GM18511 (cell line): ENCODE results near the gene MAPK10.
A peak's percentile ranks its signal among the peaks of the same experiment; 100 is the strongest.
"Not testable (repeated sequence)": the region's sequence is repeated elsewhere in the genome, so short reads cannot be mapped to it uniquely, and the experiment has no call there.

Experiments
- ATAC-seq: cut with Tn5 transposase; IDR thresholded peaks from one replicate; pipeline ENCODE4 v1.9.1; 2021; ENCODE audit warnings: mild to moderate bottlenecking, moderate library complexity; ENCODE audit not compliant: unreplicated experiment

The MAPK10 gene

DNA sequence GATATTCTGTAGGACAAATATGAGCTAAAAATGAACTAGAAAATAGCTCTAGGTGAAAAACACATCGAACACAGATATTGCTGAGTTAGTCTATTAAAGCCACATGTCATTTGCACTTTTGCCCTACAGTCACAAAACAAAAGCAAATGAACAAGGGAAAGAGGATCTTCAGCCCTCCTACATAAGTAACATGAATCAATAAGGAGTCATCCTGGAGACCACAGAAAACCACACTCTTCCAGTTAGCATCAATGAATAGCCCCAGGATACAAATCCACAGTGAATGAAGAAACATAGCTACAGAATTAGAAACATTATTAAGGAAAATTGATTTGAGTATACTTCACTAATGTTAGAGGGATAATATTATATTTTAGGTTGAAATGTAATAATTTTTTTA lies 311.4 kb downstream of the MAPK10 start:
- no peak for ATAC-seq

DNA sequence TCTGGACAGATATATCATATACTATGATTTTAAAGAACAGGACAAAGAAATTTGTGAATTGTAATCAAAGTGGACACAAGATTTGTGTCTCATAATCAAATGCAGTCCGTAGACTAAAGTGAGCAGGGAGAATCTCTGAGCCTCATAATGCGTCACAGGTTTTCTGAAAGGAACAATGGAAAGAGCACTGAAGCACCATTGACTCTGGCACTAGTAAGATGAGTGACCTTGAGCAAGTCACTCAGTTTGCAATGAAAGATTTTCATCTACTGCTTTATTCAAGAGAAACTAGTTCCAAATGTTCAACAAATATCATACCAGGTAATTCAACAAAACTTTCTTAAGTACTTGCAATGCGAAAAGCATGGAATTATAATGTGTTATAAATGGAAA lies 315.3 kb downstream of the MAPK10 start:
- ATAC-seq = no peak

DNA sequence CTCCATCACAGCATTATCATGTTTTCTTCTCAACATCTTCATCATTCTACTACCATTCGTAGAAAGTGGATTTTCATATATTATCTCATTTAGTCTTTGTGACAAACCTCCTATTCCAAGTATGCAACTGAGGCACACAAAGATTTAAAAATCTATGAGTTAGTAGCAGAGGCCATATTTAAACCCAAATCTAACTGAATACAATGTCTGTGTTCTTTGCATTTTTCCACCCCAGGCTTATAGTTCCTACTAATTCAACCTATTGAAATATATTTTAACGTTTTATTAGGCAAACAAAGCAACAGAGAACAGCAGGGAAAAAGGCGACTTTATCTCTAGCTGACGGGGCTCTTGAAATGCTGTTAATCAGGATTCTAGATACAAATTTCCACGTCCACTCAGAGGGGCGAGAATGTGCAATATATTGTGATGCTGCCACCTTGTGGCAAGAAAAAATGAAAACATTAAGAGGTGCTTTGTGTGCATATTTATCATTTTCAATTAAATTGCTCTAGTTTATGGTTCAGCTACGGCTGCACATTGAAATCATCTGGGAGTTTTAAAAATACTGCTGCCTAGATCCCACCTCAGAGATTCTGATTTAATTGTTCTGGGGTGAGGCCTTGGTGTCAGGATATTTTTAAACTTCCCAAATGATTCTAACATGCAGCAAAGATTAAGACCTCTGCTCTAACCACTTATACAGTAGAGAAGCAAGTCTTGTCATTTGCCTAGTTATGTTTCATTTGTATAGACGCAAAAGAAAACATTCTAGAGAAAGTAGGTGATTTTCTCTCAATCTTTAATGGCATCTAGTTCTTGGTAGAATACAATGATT lies 315.9 kb downstream of the MAPK10 start:
- ATAC-seq = peak; percentile 86

DNA sequence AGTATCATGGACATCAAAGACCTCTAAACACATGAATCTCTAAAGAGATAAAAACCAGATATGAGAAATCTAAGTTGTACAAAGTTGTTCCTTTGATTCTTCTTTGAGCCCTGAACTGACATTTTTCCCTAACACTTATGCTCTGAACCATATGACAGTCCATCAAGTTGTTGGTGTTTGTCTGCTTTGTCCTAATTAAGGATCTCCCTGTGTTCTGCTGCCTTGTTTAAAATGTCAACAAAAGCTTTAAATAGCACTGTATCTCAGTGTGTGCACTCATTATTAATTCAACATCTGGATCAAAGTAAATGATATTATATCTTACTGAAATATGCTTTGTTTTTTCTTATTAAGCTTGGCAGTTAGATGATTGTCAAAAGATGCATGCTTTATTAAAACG lies 321.8 kb downstream of the MAPK10 start:
- ATAC-seq = no peak

DNA sequence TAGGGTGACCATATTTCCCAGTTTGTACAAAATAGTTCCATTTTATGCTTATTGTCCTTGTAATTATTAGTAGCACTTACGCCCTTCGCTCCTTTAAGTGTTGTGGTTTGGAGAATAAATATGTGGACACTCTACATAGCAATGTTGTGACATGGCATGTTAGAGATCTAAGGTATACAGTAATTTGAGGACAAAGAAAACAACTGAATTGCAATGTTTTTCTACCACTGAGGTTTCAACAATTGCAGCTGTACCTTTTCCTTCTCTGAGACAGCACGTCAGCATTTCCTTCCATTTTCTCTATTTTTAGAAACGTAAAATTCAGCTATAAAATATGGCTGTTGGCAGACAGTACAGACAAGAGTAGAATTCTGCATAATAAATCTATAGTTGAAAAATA lies 323.1 kb downstream of the MAPK10 start:
- ATAC-seq = no peak

DNA sequence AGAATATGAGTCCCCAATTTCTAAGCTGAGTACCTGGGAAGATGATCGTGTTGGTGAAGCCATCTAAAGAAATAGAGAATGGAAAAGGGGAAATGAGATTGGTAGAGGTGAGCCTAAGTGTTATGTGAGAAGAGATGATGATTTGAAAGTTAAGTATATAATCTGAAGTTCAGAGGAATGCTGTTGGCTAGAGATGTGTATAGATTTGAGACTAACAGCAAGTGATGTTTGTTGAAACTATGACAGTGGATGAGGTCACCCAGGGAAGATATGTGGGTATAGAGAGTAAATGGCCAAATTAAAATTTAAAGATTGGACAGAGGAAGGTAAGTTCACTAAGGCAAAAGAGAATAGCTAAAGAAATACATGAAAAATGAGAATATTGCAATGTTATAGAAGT lies 324.2 kb downstream of the MAPK10 start:
- no peak for ATAC-seq

DNA sequence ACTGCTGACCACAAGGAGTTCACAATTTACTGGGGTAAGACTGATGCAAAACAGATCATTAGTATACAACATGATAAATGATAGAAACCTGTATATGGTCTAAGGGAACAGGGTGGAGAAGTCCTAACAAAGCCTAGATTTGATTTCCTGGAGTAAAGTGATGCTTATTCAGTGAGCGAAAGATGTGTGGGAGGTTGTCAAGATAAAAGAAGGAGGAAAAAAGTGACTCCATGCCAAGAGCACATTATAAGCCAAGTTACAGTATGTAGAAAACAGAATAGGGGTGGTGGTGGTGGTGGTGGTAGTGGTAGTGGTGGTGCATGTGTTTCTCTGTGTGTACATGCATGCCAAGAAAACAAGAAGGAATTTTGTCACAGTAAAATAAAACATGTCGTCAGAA lies 325.2 kb downstream of the MAPK10 start:
- ATAC-seq = no peak

DNA sequence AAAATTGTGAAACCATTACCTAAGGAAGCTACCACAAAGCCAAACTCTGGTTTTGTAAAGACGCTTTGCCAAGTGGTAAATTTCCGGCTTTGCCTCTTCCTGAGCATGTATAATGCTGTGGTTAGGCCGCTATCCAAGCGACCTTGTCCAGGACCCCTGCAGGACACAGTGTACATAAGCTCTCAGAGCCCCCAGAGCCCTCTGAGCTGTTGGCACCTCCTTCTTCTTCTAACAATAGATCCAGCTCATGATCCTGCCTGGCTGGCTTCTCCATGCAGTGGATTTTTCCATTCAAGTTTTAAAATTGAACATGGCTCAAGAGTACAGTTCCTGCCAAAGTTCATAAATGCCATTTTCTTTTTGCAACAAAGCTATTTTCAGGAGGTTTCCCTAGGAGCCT lies 326.7 kb downstream of the MAPK10 start:
- ATAC-seq = no peak

DNA sequence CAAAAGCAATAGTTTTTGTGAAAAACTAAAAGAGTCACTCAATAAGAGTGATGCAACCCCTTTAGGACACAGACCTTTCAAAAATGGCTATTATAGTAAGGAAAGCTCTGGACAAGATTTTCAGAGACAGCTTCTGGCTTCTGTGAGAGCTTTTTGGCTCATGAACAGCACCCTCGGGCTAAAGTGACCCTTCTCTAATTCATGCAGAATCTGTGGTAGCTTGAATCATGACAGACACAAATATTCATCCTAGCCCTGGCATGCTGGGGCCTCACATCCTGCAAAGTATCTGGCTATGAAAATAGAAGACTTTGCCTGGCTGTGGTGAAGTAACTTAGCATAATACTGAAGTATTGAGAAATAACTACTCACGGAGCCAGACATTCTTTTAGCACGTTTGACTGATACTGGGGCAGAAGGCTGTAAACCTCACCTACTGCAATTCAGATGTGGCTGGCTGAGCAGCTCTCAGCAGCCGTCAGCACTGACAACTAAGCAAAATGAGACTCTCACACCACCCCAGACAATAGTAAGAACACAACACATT lies 327.3 kb downstream of the MAPK10 start:
- ATAC-seq = no peak

DNA sequence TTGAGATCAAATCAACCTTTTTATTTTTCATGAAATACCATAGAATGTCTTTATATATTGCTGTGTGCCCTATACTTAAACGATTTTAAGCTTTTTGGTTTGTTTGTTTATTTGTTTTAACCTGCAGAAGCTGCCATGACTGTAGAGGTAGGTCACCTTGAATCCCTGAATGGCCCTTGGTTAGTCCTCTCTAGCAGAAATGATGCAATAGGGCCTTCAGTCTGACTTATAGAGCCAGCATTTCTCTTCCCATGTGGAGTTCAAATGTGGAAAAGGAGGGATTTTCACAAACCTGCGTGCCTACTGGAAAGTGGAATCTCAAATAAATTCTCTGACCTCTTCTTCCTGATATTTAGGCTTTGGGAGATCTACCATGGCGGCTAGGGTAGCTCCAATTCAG lies 327.9 kb downstream of the MAPK10 start:
- ATAC-seq = no peak

DNA sequence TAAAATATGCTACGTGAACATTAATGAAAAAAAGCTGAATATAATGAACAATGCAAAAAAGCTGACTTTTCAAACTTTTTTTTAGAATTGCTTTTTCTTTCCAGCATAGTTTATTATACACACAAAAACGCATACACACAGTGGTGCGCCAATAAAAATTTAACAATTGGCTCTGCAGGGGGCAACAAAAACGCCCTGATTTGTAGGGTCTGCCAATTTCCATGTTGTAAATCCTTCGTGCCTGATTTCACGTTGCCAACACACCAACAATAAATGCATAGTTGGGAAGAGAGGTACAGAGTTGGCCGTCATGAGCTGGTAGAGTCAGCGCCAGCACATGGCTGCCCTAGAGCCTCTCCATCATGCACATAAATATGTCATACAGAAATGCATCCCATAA lies 333.1 kb downstream of the MAPK10 start:
- ATAC-seq = no peak

DNA sequence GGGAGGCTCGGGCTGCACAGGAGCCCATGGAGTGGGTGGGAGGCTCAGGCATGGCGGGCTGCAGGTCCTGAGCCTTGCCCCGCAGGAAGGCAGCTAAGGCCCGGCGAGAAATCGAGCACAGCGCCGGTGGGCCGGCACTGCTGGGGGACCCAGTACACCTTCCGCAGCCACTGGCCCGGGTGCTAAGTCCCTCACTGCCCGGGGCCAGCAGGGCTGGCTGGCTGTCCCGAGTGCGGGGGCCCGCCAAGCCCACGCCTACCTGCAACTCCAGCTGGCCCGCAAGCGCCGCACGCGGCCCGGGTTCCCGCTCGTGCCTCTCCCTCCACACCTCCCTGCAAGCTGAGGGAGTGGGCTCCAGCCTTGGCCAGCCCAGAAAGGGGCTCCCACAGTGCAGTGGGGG lies 338.2 kb downstream of the MAPK10 start:
- not testable (repeated sequence) for ATAC-seq

DNA sequence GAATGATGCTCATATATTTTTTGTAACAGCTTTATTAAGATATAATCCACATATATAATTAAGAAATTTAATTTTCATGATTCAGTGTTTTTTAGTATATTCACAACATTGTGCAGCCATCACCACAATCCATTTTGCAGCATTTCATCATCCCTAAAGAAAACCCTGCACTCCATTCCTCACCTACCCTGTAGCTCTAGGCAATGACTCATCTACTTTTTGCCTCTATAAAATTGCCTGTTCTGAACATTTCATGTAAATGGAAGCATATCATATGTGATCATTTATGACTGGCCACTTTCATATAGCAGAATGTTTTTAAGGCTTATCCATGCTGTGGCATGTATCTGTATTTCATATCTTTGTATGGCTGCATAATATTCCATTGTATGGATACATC lies 339.9 kb downstream of the MAPK10 start:
- no peak for ATAC-seq

DNA sequence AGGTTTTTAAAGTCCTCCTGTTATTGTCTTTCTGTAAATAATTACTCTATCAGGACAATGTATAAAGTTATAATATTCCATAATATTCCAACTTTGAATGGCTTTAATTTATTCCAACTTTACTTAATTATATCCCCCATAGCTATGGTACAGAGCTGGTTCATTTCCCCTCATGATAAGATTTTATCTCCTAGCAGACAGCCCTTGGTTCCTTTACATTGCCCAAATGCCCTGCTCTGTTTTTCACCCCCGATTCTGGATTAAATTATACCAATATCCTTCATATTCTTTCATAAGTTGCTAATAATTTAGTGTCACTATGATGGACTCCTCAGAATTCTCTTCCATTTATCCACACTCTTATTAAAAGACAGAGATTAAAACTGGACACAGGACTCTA lies 340.5 kb downstream of the MAPK10 start:
- ATAC-seq = no peak

DNA sequence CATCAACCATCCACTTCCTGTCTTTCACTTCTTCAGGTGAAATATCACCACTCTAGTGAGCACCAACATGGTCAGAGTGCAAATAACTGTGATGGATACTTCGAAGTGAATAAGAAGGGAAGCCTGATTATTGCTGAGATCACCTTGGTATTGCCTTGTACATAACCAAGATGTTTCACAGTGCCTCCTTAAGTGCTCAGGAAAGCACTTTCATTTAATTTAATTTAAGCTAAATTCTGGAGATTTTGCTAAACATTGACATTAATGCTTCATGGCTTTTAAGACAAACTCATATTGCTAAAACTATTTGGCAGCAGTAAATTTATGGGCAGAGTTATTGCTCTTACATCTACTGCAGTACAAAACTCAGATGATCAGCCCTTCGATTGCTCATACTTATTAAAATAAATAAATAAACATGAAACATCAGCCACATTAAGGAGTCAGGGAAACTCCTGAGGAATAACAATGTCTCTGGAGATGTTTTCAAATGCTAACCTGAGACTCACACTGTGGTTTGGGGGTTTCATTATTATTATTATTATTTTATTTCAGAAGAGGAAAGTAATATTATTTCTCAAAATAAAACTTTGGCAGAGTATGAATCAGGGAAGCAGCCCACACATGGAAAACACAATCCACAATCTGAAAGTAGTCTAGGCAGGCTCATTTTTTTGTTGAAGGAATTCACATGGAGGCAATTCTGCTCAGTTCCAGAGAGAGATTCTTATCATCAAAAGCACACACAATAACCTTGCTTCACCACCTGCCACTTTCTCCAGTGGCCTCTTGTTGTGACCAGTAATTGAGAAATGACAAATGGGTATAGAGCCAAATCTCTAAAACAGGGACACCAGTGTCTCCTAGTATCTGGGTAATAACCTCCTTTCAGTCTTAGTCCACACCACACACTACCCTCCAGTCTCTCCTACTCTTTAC lies 344.2 kb downstream of the MAPK10 start:
- ATAC-seq = peak; percentile 24

DNA sequence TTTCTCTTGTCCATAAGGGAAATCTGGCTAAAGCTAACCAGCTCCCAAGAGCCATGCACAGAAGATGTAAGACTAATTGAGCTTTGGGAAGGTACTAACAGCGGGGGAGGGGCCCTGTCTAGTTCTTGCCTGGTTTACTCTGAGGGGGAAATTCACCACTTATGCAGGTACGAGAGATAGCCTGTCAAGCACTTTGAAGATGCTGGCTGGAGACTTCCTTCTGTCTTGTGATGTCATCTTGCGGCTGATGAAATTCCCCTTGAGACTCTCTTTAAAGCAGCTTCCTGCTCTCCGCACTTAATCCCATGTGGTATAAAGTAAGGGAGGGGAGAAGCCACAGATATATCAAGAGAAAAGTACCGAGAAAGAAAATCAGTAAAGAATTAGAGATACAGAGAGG lies 345.3 kb downstream of the MAPK10 start:
- ATAC-seq = peak; percentile 92

DNA sequence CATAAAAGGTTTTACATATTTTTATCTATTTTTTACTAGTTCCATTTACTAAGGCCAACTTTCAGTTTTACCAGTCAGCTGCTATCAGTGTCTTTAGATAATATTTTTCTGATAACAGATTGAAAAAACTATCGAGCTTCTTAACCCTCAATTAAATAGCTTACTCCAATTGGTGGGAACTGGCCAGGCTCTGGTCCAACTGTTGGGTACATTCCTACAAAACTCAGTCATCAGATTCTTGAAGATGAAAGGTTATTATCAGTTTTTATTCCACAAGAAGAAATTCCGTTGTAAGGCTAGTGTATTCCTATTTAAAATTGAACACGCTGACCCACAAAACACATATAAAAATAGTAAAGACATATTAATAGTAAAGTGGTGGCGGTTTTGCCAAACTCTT lies 346.2 kb downstream of the MAPK10 start:
- no peak for ATAC-seq

DNA sequence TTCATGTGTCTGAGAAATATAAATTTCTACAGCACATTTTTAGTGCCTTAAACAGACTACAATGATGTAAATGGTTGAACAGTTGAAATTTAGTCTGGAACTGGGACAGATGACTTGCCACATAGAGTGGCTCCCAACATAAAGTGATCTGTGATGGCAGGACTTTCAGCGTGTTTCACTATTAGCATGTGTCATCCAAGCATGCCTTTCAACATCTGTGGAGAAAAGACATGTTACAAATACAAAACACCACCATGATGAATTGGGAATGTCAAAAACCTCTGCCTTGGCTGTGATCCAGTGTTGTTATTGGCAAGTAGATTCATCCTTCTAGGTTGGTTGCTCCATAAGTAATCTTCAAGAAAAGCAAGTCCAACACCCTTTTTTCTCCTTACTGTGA lies 348.7 kb downstream of the MAPK10 start:
- no peak for ATAC-seq

DNA sequence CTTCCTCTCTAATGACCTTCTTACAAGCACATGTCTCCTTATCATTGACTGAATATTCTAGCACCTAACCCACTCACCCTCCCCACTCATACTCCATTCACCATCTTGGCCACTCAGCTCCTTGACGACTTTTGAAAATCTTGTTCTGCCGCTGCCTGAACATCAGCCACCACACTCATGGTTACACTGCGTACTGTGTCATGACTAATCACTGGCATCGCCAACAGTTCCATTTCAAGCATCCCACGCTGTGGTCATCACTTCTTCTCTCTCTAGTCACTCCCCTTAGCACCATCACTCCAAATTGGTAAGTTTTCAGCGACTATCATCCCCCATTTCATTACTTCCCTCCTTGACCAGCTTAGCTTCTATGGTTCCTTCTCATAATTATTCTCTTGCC lies 352.8 kb downstream of the MAPK10 start:
- ATAC-seq = no peak

DNA sequence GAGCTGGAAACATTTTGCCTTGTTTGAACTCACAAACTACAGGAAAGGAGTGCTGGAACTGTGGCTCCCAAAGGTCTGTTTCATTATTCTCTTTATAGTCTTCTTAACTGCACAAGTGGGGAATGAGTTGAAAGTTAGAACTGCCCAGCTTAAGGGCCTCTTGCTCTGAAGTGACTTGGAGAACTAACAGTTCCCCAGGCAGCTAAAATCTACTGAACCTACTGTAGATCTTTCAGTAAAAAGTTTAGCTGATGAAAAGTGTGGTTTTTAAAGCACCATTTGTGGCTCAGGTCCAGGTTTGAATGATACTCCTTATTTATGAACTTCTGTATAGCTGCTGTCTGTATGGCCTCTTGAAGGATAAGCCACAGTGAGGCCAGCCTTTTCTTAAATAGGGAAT lies 353.8 kb downstream of the MAPK10 start:
- ATAC-seq = no peak

DNA sequence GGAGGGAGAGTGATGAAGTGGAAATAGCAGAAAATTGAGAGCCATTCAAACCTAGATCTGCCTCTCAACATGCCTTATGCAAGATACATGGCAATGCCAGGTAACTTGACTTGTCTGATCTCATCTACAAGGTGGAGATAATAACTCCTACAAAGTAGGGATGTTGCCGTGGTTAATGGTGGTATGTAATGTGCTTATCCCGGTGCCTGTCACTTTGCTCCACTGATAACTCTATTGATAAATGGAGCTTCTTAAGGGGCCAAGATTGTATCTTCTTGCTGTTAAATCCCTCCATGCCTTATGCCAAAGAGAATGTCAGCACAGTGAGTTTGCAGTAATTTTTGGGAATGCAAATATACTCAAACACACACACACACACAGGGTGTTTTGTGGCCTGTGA lies 355.8 kb downstream of the MAPK10 start:
- ATAC-seq = no peak

DNA sequence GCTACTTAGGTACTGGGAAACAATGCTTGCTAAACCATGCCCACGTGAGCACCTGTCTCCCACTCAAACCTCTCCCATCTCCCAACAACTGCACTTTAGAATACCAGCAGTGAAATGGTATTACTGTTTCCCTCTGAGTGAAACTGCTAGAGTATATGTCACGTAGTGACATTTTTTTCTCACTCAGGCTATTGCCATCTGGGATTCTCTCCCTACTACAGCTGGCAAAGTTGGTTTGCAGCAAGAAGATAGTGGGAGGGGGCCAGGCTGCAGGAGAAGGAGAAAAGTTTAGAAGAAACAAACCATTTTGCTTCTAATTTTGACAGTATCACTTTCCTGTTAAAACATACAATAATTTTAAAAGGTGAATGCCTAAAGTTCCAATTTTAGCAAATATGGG lies 358.3 kb downstream of the MAPK10 start:
- no peak for ATAC-seq
